HUES48 (cell line): ENCODE measurements around the gene STARD3.
A peak's percentile ranks its signal among the peaks of the same experiment; 100 is the strongest.
"Not testable (repeated sequence)": the region's sequence is repeated elsewhere in the genome, so short reads cannot be mapped to it uniquely, and the experiment has no call there.

ENCODE experiments used
- H3K27ac ChIP-seq: one replicate; pipeline ENCODE4 v1.7.0; 2013; ENCODE audit warnings: low read depth, low read length, inconsistent platforms
- H3K27me3 ChIP-seq: 2 replicates; pipeline ENCODE4 v1.6.1; 2013; ENCODE audit warnings: mild to moderate bottlenecking, low read length; ENCODE audit not compliant: control insufficient read depth, insufficient read depth
- H3K36me3 ChIP-seq: 2 replicates; pipeline ENCODE4 v1.6.1; 2013; ENCODE audit warnings: low read length; ENCODE audit not compliant: control insufficient read depth, insufficient read depth
- H3K4me1 ChIP-seq: 2 replicates; pipeline ENCODE4 v1.6.1; 2013; ENCODE audit warnings: mild to moderate bottlenecking, low read length; ENCODE audit not compliant: control insufficient read depth, insufficient read depth
- H3K4me3 ChIP-seq: 2 replicates; pipeline ENCODE4 v1.5.1; 2013; ENCODE audit warnings: mild to moderate bottlenecking, low read depth, low read length
- H3K9ac ChIP-seq: 2 replicates; pipeline ENCODE4 v1.6.1; 2013; ENCODE audit warnings: mild to moderate bottlenecking, low read depth, low read length, moderate library complexity
- H3K9me3 ChIP-seq: 2 replicates; pipeline ENCODE4 v1.6.1; 2013; ENCODE audit warnings: low read length; ENCODE audit not compliant: control insufficient read depth, insufficient read depth

The STARD3 gene

DNA sequence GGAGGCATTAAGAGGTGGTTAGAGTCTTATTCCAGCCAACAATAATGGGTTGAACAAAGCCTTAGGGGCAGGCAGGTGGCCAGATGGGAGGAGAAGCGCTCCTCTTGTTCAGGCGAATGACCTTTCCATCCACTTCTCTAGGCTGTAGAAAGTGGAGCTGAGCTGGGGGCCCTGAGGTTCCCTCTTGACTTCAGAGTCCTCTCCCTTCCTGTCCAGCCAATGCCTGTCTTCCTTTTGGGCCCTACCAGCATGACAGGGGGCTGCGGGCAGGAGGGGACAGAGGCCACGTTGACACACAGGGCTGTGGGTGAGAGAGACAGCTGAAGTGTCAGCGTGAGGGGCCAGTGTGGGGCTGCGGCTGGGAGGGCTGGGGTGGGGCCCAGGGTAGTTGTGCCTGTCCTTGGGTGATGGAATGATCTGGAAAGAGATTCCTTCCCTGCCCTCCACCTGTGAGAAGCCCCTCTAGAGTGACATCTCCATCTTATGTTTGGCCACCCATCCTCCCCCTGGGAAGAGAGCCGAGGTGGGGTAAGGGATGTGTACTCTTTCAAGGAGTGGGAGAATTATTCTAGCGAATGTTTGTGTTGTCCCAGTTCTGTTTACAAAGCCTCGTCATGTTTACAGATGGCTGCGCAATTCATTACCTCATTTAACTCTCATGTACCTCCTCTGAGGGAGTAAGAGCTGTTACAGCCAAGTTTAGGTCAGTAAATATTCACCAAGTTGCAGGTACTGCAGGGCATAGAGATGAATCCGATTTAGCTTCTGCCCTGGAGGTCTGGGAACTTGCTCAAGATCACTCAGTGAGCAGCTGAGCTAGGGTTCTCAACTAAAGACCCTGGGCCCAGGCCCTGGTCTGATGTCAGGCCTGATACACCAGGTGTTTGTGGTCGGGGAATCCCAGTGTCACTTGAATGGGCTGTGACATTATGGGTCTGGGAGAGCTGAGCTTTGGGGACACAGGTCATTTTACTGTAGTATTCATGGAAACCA lies 66.3 kb downstream of the STARD3 start:
- Histone ChIP-seq H3K4me1 (peaks cover 63% of the 10 kb centered on the region), H3K27me3 (no peaks in the 10 kb centered on the region), H3K4me3 (peak overlapping the region; percentile 80), H3K27ac (peak overlapping the region; percentile 68), H3K36me3 (peaks cover 36% of the 10 kb centered on the region), H3K9ac (no peak overlapping the region), H3K9me3 (no peaks in the 10 kb centered on the region)

DNA sequence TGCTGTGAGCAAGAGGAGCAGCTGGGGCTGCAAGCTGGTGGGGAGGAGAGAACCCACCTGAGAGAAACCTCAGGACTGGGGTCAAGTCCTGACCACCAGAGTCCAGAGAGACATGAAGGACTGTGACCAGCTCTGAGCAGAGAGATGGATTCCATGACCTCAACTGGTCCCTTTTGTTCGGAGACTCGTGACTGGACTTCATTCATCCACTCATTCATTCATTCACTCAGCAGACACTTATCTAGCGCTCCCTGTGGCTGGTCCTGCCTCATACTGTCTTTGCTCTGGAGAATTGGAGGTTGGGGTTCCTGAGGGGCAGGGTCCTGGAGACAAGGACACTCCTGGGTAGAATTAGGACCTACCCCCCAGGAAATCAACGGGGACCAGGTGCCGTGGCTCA lies 67.0 kb downstream of the STARD3 start:
- H3K4me1 ChIP-seq: peaks cover 58% of the 10 kb centered on the region
- H3K9ac ChIP-seq: no peak overlapping the region
- peaks cover 44% of the 10 kb centered on the region for H3K36me3 ChIP-seq
- H3K27me3 ChIP-seq: no peaks in the 10 kb centered on the region
- no peaks in the 10 kb centered on the region for H3K9me3 ChIP-seq
- peak overlapping the region; percentile 68 for H3K27ac ChIP-seq
- no peak overlapping the region; the same call in 1 of the 2 replicates for H3K4me3 ChIP-seq

DNA sequence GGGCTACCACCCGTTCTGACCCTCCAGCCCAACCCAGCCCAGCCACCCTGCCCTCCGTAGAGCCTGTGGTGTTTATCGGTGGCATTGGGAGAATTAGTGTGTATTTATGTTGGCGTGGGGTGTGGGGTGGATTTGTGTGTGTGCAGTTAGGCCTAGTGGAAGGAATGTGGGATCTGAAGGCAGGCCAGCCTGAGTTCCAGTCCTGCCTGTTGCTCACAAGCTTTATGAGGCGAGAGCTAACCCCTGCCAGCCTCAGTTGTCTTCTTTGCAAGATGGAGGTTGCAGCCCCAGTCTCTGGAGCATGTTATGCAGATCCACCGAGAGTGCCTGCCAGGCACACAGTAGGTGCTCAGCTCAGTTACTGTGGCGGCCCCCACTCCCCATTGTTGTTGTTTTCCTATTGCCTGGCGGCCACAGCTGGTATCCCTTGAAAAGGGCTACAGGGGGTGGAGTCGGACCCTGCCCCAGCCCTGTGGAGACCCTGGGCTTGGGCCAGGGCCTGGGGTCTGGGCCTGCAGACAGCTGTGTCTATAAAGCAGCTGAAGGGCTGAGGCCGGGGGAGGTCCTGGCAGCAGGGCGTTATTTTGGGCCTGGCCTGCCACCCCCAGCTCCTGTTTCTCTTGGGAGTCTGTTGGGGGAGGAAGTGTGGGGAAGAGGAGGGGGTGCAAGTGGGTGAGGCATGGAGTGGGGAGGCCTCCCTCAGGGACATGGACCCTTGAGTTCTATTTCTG lies 68.0 kb downstream of the STARD3 start:
- Histone ChIP-seq H3K4me3 (peak overlapping the region; percentile 17; the same call in 1 of the 2 replicates), H3K9me3 (no peaks in the 10 kb centered on the region), H3K9ac (no peak overlapping the region), H3K27ac (peak overlapping the region; percentile 76), H3K27me3 (no peaks in the 10 kb centered on the region), H3K4me1 (peaks cover 51% of the 10 kb centered on the region), H3K36me3 (peaks cover 54% of the 10 kb centered on the region)

DNA sequence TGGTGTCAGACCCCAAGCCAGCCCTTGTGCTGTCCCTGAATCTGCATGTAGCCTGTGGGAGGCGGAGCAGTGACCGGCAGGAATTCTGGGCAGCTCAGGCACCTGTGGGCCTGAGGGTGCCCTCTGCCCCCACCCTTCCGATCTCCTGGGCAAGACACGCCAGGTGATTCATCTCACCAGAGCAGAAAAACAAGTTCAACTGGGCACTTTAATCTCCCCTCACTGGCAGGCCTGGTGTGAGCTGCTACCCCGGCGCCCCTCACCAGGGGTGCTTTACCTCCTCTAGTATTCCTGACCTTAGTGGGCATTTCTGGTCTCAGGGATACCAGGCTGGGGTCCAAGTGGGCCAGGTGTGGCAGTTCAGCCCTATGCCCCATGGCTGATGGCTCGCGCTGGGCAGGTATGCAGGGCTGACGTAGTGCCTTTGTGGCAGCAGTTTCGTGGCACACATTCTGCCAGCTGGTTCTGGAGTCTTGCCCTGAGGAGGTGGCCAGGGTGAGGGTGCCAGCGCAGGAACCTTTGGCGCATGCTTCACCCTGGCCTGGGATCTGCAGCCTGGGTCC lies 68.9 kb downstream of the STARD3 start:
- Histone ChIP-seq H3K9ac (no peak overlapping the region; the same call in 1 of the 2 replicates), H3K36me3 (peaks cover 63% of the 10 kb centered on the region), H3K9me3 (no peaks in the 10 kb centered on the region), H3K27me3 (no peaks in the 10 kb centered on the region), H3K27ac (peak overlapping the region; percentile 76), H3K4me1 (peaks cover 51% of the 10 kb centered on the region), H3K4me3 (no peak overlapping the region)

DNA sequence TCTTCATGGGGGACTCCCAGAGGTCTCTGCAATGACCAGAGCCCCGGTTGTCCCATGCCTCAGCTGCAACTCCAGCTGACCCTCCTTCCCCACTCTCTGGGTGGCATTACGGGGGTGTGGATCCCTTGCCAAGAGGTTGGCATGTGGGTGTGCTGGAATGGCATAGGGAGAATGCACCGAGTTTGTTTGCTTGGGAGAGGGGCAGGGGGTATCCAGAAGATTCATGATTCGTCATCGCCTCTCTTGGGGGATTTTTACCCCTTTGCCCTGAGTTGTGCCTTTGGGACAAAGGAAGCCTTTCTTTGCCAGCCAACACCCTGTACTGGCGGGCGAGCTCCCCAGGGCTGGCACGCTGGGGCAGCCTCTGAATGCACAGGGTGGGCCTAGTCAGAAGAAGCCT lies 69.4 kb downstream of the STARD3 start:
- H3K4me1 ChIP-seq: peaks cover 49% of the 10 kb centered on the region
- H3K9ac ChIP-seq: no peak overlapping the region; the same call in 1 of the 2 replicates
- H3K27me3 ChIP-seq: no peaks in the 10 kb centered on the region
- H3K9me3 ChIP-seq: no peaks in the 10 kb centered on the region
- no peak overlapping the region for H3K4me3 ChIP-seq
- no peak overlapping the region for H3K27ac ChIP-seq
- H3K36me3 ChIP-seq: peaks cover 68% of the 10 kb centered on the region

DNA sequence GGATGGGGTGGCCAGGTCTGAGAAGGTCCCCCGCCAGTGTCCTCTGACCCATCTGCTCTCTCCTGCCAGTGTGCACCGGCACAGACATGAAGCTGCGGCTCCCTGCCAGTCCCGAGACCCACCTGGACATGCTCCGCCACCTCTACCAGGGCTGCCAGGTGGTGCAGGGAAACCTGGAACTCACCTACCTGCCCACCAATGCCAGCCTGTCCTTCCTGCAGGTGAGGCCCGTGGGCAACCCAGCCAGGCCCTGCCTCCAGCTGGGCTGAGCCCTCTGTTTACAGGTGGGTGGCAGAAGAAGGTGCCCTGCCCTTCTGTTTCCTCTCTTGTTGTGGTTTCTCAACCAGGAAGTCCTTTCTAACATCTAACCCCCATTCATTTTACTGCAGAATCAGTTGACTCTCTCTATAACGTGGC lies 70.0 kb downstream of the STARD3 start:
- H3K9me3 ChIP-seq: no peaks in the 10 kb centered on the region
- no peak overlapping the region for H3K27ac ChIP-seq
- no peaks in the 10 kb centered on the region for H3K27me3 ChIP-seq
- no peak overlapping the region for H3K9ac ChIP-seq
- H3K4me1 ChIP-seq: peaks cover 43% of the 10 kb centered on the region
- no peak overlapping the region for H3K4me3 ChIP-seq
- H3K36me3 ChIP-seq: peaks cover 73% of the 10 kb centered on the region

DNA sequence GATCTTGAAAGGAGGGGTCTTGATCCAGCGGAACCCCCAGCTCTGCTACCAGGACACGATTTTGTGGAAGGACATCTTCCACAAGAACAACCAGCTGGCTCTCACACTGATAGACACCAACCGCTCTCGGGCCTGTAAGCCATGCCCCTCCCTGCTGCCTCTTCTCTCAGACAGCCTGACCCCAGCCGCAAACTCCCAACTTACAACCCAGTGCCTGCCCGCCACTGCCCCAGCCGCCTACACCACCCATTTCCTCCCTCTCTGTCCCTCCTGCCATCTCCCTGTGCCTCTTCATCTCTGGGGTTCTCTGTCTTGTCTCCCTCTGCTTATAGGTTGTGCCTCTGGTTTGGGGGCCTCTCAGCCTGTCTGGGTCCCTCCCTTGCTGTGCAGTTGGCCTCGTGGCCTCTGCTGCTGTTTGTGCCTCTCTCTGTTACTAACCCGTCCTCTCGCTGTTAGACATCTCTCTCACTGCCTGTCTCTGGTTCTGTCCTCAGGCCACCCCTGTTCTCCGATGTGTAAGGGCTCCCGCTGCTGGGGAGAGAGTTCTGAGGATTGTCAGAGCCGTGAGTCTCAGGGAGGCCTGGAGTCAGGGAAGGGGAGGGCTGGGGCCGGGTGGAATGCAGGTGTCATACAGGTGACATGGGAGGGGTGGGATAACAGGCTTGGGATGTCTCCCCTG lies 72.5 kb downstream of the STARD3 start:
- Histone ChIP-seq H3K36me3 (peaks cover 79% of the 10 kb centered on the region), H3K27me3 (no peaks in the 10 kb centered on the region), H3K4me1 (peaks cover 18% of the 10 kb centered on the region), H3K9ac (no peak overlapping the region), H3K4me3 (no peak overlapping the region), H3K27ac (no peak overlapping the region), H3K9me3 (no peaks in the 10 kb centered on the region)

DNA sequence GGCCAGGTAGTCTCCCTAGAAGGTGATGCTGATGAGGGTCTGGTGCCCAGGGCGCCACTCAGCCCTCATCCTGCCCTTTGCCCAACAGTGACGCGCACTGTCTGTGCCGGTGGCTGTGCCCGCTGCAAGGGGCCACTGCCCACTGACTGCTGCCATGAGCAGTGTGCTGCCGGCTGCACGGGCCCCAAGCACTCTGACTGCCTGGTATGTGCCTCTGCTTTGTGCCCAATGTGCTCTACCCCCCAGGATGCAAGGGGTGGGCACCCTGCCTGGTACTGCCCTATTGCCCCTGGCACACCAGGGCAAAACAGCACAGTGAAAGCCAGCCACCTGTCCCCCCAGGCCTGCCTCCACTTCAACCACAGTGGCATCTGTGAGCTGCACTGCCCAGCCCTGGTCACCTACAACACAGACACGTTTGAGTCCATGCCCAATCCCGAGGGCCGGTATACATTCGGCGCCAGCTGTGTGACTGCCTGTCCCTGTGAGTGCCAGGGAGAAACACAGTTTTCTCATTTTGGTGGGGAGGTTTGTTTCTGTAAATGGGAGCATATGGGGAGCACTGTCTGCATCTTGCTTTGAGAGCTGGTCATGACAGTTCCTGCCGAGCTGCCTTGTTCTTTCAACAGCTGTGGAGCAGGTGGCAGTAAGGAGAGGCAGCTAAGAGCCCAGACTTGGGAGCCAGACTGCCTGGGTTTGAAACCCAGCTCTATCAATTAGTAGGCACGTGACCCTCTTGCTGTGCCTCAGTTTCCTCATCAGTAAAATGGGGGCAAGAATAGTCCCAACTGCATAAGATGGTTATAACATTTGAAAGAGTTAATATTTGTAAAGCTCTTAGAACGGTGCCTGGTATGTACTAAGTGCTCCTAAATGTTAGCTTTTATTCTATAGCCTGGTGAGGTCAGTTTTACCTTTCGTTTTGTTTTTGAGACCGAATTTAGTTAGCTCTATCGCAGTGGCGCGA lies 73.3 kb downstream of the STARD3 start:
- Histone ChIP-seq H3K4me1 (peaks cover 10% of the 10 kb centered on the region), H3K36me3 (peaks cover 87% of the 10 kb centered on the region), H3K27ac (no peak overlapping the region), H3K9ac (no peak overlapping the region), H3K9me3 (no peaks in the 10 kb centered on the region), H3K27me3 (no peaks in the 10 kb centered on the region), H3K4me3 (no peak overlapping the region)

DNA sequence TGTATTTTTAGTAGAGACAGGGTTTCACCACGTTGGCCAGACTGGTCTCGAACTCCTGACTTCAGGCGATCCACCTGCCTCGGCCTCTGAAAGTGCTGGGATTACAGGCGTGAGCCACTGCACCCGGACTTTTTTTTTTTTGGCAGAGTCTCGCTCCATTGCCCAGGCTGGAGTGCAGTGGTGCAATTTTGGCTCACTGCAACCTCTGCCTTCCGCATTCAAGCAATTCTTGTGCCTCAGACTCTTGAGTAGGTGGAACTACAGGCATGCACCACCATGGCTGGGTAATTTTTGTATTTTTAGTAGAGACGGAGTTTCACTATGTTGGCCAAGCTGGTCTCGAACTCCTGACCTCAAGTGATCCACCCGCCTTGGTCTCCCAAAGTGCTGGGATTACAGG lies 74.1 kb downstream of the STARD3 start:
- not testable (repeated sequence) for H3K4me1 ChIP-seq, H3K27me3 ChIP-seq, H3K4me3 ChIP-seq, H3K9me3 ChIP-seq, H3K9ac ChIP-seq, H3K27ac ChIP-seq
- H3K36me3 ChIP-seq: peaks cover 95% of the 10 kb centered on the region

DNA sequence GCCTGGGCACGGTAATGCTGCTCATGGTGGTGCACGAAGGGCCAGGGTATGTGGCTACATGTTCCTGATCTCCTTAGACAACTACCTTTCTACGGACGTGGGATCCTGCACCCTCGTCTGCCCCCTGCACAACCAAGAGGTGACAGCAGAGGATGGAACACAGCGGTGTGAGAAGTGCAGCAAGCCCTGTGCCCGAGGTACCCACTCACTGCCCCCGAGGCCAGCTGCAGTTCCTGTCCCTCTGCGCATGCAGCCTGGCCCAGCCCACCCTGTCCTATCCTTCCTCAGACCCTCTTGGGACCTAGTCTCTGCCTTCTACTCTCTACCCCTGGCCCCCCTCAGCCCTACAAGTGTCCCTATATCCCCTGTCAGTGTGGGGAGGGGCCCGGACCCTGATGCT lies 74.9 kb downstream of the STARD3 start:
- Histone ChIP-seq H3K9ac (no peak overlapping the region), H3K4me1 (no peaks in the 10 kb centered on the region), H3K9me3 (no peaks in the 10 kb centered on the region), H3K27me3 (no peaks in the 10 kb centered on the region), H3K4me3 (no peak overlapping the region), H3K27ac (no peak overlapping the region), H3K36me3 (peaks cover 97% of the 10 kb centered on the region)
